Measurements from ENCODE around the gene PRLH.
A peak's percentile ranks its signal among the peaks of the same experiment; 100 is the strongest.
"Not testable (repeated sequence)": the region's sequence is repeated elsewhere in the genome, so short reads cannot be mapped to it uniquely, and the experiment has no call there.

Gene PRLH

DNA sequence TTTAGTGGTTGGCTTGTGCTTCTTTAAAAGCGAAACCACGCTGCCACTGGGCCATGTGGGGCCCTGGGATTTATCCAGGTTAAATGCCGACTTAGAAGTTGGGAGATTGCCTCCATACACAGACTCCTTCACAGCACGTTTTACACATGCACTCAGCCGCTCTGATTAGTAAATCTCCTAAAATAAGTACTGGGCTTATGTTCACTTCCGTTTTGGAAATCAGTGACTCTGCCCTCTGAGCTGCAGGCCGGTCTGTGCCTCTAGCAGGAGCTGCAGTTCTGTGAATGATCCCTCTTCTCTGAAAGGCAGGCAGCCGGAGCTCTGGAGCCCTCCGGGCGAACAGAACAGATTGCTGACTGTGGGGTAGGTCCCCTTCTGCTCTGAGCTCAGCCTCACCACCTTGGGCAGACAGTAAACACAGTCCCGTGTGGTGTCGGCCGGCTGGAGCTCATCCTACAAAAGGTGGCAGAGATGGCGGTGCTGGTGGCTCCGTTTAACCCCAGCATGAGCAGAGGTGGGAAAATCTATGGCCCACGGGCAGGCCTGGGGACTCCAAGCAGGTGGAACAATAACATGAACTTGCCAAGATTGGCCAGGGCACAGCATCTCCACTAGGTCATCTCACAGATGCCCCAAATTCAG, 34.0 kb downstream of the PRLH start:
- DNase-seq (ENCODE audit: low read depth in 2 of 2): peak; percentile 52 to 53

DNA sequence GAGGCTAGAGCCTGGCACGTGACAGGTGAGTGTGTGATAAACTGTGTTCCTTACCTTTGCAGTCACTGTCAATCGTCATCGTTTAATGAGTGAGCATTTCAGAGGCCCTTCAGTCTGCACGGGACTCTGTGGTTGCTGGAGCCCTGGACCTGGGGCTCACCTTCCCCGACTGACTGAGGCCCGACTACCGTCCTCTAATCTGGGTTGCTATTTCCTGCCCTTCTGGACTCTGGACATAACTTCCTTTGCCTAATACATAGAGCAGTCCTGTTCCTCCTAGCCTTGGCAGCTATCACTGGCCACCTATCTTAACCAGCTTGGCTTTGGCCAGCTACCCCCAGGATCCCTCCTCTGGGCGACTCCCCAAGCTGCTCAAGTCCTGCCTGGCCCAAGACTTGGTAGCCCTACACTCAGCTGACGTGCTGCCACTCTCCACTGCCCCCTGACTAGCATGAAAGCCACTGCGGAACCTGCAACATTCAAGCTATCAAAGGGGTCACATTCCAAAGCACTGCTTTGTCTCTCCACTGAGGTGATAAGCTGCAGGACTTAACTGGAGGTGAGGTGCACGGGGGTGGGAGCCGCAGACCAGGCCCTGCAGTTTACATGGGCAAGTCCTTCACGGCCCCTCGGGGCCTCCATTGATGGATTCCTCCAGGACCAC, 35.2 kb downstream of the PRLH start:
- no peak for DNase-seq (ENCODE audit: low read depth in 2 of 2)

DNA sequence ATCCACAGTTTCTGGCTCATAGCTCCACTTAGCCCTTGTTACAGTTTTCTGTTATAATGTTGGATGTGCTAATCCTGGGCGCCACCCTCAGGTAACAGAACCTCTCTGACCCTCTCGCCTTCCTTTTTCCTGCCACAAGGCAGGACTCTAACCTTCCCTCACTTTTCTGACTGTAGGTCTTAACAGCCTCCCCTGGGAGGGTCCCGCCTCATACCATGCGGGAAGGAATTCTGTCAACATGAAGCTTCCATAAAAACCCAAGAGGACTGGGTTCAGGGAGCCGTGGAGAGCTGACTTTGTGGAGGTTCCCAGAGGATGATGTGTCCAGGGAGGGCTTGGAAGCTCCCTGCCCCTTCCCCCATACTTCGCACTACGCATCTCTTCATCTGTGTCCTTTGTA, 36.0 kb downstream of the PRLH start:
- DNase-seq (ENCODE audit: low read depth in 2 of 2): no peak

DNA sequence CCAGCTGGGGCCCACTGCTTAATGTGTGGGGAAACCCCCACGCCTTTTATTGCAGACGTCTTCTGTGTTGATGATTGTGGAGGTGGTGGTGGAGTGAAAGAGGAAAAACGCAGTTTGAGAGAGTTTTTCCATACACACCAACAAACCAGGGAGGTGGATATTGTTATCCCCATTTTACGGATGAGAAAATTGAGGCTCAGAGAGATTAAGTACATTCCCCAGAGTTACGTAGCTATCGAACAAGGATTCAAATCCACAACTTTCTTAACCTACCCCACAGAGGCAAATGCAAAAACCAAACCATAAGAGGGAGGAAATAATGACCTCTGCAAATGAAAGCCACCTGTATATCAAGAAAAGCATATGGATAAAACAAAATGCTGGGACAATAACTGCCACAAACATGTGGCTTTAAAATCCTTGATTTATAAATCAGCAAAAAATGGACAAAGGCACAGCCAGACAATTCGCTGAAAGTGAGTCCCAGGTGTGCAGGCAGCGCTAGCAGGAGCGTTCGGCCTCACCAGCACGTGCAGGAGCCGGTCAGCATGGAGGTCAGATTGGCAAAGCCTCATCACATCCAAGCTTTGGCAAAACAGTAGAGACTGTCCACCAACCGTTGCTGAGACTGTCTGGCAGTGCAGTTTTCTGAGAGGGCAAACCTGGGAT, 36.8 kb downstream of the PRLH start:
- DNase-seq (ENCODE audit: low read depth in 2 of 2): no peak

DNA sequence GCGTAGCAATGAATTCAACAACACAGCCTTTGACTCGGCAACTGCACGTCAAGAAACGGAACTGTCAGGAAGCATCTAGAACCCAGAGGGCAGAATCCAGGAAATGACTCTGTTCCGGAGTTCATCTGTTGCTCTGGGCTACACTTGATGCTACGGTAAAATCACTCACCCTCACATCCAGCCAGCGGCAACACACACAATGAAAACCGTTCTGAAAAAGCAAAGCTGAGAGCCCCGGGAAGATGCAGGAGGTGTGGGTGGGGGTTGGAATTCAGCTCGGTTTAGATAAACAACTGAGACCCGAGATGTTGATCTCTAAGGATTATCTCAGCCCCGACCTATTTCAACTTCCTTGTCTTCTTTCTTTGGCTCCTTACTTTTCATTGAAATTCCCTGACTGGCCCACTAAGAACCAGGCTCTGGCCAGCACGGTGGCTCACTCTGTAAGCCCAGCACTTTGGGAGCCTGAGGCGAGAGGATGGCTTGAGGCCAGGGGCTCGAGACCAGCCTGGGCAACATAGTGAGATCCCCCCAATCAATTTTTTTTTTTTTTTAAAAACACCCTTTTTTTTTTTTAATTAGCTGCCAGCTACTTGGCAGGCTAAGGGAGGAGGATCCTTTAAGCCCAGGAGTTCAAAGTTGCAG, 37.5 kb downstream of the PRLH start:
- no peak for DNase-seq (ENCODE audit: low read depth in 2 of 2)

DNA sequence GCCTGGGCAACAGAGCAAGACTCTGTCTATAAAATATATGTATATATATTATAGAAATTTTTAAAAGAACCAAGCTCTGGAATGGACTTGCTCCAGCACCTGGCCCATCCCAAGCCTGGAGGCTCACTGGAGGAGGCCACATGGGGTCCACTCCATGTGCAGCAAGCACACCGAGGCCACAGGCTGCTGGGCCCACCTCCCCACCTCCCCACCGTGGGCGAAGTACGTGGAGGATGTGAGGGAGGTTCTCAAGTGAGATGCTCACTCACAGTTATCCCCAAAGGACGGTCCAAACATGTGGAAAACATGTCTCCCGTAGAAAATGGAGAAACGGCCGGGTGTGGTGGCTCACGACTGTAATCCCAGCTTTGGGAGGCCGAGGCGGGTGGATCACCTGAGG, 38.0 kb downstream of the PRLH start:
- no peak for DNase-seq (ENCODE audit: low read depth in 2 of 2)

DNA sequence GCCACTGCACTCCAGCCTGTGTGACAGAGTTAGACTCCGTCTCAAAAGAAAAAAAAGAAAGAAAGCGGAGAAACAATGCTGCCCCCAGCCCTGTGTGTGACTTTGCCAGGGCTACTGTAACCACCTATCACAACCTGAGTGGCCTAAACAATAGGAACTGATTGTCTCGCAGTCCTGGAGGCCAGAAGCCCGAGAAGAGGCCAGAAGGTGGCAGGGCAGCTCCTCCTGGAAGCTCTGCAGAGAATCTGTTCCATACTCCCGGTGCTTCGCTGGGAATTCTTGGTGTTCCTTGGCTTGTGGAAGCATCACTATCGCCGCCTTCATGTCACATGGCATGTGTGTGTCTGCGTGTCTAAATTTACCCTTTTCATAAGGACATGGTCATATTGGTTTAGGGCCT, 38.6 kb downstream of the PRLH start:
- DNase-seq (ENCODE audit: low read depth in 2 of 2): no peak

DNA sequence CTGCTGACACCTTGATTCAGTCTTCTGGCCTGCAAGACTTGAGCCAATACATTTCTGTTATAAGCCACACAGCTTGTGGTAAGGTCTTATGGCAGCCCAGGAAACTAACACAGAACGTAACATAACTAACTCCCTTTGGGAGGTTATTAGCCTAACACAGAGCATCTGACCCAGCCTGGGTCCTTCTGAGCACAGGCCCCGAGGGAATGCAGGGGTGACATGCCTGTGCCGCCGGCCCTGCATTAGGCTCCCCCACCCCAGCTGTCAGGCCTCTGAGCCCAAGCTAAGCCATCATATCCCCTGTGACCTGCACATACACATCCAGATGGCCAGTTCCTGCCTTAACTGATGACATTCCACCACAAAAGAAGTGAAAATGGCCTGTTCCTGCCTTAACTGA, 40.1 kb downstream of the PRLH start:
- not testable (repeated sequence) for DNase-seq (ENCODE audit: low read depth in 2 of 2)

DNA sequence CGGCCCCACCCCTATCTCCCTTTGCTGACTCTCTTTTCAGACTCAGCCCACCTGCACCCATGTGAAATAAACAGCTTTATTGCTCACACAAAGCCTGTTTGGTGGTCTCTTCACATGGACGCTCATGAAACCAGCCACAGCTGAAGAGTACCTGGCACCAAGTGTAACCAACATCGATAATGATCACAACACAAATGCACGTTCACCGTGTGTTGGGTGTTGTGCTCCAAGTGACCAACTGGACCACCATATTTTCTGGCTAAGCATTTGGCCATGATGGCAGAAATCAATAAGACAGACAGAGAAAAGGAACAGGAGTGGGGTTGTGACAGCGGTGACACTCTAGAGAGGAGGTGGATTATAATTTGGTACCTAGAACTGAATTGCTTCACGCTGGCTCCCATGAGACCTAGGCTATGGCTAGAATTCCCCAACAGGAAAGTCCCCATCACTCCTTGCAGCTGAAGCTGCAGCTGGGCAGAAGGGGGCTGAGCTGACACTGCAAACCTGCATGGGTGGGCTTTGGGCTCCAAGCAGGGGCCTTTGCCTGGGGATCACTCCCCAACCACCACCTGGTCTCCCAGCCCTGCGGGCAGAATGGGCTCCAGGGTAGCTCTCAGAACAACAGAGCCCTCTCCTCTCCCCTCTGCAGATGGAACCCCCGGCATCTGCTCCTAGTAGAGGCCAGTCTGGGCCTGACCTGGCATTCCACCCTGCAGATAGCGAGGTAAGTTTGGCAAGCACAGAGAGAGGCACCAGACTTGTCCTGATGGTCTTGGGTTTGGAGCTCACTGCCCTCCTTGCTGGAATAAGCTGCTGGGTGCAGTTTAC, 46.4 kb downstream of the PRLH start:
- no peak for DNase-seq (ENCODE audit: low read depth in 2 of 2)

DNA sequence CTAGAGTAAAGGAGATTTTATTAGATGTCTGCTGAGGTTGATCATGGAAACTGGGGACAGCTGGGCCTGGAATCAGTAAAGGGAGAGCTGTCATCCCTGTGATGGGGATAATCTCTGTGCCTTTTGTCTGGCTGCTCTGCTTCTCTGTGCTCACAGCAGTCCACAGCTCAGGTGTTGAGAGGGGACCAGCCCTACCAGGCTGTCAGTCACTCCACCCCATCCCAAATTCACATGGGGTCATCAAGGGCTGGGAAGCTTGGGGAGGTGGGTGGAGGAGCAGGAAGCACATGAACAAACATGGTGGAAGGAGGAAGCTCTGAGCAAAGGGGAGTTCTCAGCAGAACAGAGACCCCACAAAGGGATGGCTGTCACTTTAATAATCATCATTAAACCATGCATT, 47.3 kb downstream of the PRLH start:
- DNase-seq (ENCODE audit: low read depth in 2 of 2): no peak

DNA sequence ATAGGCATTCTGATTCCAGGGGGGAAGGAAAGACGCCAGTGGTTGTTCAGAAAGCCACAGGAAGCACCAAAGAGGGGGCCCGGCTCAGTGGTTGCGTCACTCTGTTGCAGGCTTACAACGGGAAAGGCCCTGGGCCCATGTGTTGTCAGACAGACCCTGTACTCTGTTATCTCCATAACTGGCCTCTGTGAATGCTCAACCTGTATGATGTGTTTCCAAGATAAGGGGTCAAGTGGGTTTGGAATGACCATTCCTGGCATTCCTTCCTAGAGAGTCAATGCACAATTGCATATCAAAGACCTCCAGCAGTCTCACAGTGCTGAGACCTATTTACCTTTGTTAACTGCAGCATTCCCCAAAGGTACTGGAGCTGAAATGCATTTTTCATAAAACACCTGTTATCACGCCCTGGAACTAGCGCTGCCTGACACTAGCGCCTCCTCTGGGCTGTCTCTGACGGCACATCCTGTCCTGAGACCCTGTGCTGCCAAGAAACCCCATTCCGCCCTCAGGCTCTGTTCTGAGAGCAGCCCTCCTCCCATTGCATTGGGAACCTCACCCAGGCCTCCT, 47.9 kb downstream of the PRLH start:
- DNase-seq (ENCODE audit: low read depth in 2 of 2): no peak

DNA sequence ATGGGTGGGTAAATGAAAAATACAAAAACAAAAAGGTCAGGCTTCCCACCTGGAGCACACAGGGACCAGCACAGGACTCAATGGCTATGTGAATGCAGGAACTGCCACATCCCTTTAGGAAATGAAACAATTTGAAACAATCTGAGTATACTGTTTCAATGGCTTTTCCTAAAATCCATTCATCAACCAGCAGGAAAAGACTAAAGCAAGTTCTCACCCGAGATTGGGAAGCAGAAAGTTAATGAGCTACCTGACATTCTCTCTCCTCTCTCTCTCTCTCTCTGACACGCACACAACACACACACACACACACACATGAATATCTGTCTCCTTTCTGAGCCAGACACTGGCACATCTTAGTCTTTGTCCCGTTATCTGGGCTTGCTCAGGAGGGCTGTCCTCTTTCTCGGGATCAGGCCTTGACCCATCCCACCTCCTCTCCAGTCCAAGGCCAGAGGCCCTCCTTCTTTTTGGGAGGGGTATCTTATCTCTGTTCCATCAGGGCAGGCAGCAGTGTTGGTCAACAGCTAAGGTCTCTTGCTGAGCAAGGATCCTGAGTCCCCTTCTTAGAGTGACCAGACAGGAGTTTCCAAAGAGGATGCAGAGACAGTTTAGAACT, 49.4 kb downstream of the PRLH start:
- DNase-seq (ENCODE audit: low read depth in 2 of 2): no peak

DNA sequence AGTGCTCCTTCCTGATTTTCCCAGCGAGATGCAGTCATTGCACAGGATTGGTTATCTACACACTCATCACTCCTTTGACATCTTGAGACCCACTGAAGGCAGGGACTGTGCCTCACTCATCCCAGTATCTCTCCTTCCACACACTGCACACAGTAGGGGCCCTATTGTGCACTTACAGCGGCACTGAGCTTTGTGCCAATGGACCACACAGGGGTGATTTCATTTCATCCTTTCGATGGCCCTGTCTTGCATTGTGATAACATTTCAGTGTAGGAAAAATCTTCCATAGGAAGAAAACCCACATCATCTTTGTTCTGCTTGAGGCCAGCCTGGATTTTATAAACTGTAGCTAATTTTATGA, 50.0 kb downstream of the PRLH start:
- DNase-seq (ENCODE audit: low read depth in 2 of 2): no peak

Data from fibroblast of skin of left quadriceps (primary cell).